Ovary (tissue), 3 donors: ENCODE results near the gene PPM1H.

Experiments used
- EP300 ChIP-seq: sonication (generic); formaldehyde crosslinking; IDR thresholded peaks from one replicate; pipeline ENCODE4 v1.6.1; 2017; ENCODE audit warnings: antibody characterized with exemption
- POLR2A ChIP-seq: fragments of 450-650 bp; IDR thresholded peaks from one replicate; pipeline ENCODE4 v1.6.1; 2017; ENCODE audit warnings: antibody characterized with exemption, mild to moderate bottlenecking, moderate library complexity
- TF ChIP-seq, protein P1 (sequence below), 3 donors: fragments of 450-650 bp in 2 of 3; fragments of 200-600 bp in 1 of 3; IDR thresholded peaks; one replicate each; pipeline versions ENCODE4 v1.5.1 to v1.8.0; 2016 to 2022; ENCODE audit warnings: antibody characterized with exemption in 3 of 3, mild to moderate bottlenecking in 1 of 3
- donor health status: DM: no; HTN: no; CAD: no.

DNA sequence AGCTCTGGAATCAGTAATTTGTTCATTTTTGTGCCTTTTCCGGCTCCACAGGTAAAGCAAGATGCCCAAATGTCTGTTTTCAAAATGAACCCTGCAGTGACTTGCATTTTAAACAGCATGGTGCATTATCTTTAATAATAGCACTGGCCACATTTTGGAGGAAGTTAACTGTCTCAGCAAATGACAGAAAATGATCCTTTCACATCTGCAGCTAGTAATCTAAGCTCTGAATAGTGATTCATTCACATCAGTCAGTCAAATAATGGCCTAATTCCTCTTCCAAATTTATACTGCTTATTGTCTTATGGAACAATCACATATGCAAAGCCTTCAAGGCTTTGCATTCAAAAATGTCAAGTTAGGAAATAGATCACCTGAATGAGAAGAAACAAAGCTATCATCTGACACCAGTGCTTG, 75.6 kb downstream of the PPM1H start:
- TF ChIP-seq EP300, result no peak
- TF ChIP-seq, protein P1, sequence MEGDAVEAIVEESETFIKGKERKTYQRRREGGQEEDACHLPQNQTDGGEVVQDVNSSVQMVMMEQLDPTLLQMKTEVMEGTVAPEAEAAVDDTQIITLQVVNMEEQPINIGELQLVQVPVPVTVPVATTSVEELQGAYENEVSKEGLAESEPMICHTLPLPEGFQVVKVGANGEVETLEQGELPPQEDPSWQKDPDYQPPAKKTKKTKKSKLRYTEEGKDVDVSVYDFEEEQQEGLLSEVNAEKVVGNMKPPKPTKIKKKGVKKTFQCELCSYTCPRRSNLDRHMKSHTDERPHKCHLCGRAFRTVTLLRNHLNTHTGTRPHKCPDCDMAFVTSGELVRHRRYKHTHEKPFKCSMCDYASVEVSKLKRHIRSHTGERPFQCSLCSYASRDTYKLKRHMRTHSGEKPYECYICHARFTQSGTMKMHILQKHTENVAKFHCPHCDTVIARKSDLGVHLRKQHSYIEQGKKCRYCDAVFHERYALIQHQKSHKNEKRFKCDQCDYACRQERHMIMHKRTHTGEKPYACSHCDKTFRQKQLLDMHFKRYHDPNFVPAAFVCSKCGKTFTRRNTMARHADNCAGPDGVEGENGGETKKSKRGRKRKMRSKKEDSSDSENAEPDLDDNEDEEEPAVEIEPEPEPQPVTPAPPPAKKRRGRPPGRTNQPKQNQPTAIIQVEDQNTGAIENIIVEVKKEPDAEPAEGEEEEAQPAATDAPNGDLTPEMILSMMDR (IDR thresholded peaks at IDR 0.05), result no peak
- TF ChIP-seq POLR2A, result no peak
